H9 (cell line): ENCODE data around the gene SELENOI. TPM values are rescaled to one million over a fixed set of nuclear protein-coding genes. Genes with fewer than 3 reads are reported as not detected.

Experiments
- DNase-seq: peaks from one replicate; pipeline ENCODE4 v3.0.0-alpha.2; 2017
- H2AFZ ChIP-seq: one replicate; pipeline ENCODE4 v1.6.1; 2013; ENCODE audit warnings: mild to moderate bottlenecking, low read length, control low read depth, moderate library complexity
- H2AK5ac ChIP-seq: 2 replicates; pipeline ENCODE4 v1.6.1; 2013; ENCODE audit warnings: low read length, control low read depth, mixed read lengths; ENCODE audit not compliant: insufficient read length
- H2BK120ac ChIP-seq: one replicate; pipeline ENCODE4 v1.6.1; 2013; ENCODE audit warnings: low read depth, mild to moderate bottlenecking, low read length, control low read depth, inconsistent platforms; ENCODE audit not compliant: poor library complexity, severe bottlenecking
- H2BK12ac ChIP-seq: 2 replicates; pipeline ENCODE4 v1.6.1; 2013; ENCODE audit warnings: low read length, control low read depth, mixed read lengths, low read depth; ENCODE audit not compliant: insufficient read length
- H2BK15ac ChIP-seq: 2 replicates; pipeline ENCODE4 v1.6.1; 2013; ENCODE audit warnings: low read depth, low read length, control low read depth
- H2BK20ac ChIP-seq: one replicate; pipeline ENCODE4 v1.6.1; 2013; ENCODE audit warnings: low read depth, mild to moderate bottlenecking, low read length, control low read depth, inconsistent platforms; ENCODE audit not compliant: poor library complexity, severe bottlenecking
- H2BK5ac ChIP-seq: 2 replicates; pipeline ENCODE4 v1.6.1; 2013; ENCODE audit warnings: low read length, control low read depth, mixed read lengths; ENCODE audit not compliant: insufficient read length
- H3K14ac ChIP-seq: 2 replicates; pipeline ENCODE4 v1.6.1; 2013; ENCODE audit warnings: low read length, control low read depth; ENCODE audit not compliant: insufficient read depth
- H3K18ac ChIP-seq: 2 replicates; pipeline ENCODE4 v1.6.1; 2013; ENCODE audit warnings: low read depth, mild to moderate bottlenecking, mixed read lengths, low read length, control low read depth; ENCODE audit not compliant: insufficient read length
- H3K23ac ChIP-seq: 2 replicates; pipeline ENCODE4 v1.6.1; 2013; ENCODE audit warnings: low read length, control low read depth, mixed read lengths, low read depth; ENCODE audit not compliant: insufficient read length
- H3K23me2 ChIP-seq: 2 replicates; pipeline ENCODE4 v1.6.1; 2013; ENCODE audit warnings: low read depth, mild to moderate bottlenecking, mixed read lengths, low read length, control low read depth; ENCODE audit not compliant: insufficient read length, poor library complexity, severe bottlenecking
- H3K27ac ChIP-seq: 2 replicates; pipeline ENCODE4 v1.5.1; 2013; ENCODE audit warnings: low read length, control low read depth, mixed read lengths, low read depth; ENCODE audit not compliant: insufficient read length
- H3K27me3 ChIP-seq: 2 replicates; pipeline ENCODE4 v1.6.1; 2013; ENCODE audit warnings: low read length, control low read depth, inconsistent platforms; ENCODE audit not compliant: insufficient read depth
- H3K4ac ChIP-seq: 2 replicates; pipeline ENCODE4 v1.6.1; 2013; ENCODE audit warnings: low read depth, mild to moderate bottlenecking, control low read depth, inconsistent platforms, low read length, moderate library complexity
- H3K4me1 ChIP-seq: 2 replicates; pipeline ENCODE4 v1.6.1; 2013; ENCODE audit warnings: low read length, control low read depth, inconsistent platforms; ENCODE audit not compliant: insufficient read depth
- H3K4me2 ChIP-seq: 2 replicates; pipeline ENCODE4 v1.6.1; 2013; ENCODE audit warnings: low read length, control low read depth, mixed read lengths; ENCODE audit not compliant: insufficient read length, insufficient read depth
- H3K56ac ChIP-seq: 2 replicates; pipeline ENCODE4 v1.6.1; 2013; ENCODE audit warnings: low read depth, mild to moderate bottlenecking, mixed read lengths, low read length, control low read depth; ENCODE audit not compliant: insufficient read length
- H3K79me1 ChIP-seq: 2 replicates; pipeline ENCODE4 v1.6.1; 2013; ENCODE audit warnings: low read depth, mild to moderate bottlenecking, moderate library complexity, low read length, control low read depth, inconsistent platforms; ENCODE audit not compliant: insufficient read depth, poor library complexity, severe bottlenecking
- H3K79me2 ChIP-seq: 2 replicates; pipeline ENCODE4 v1.6.1; 2013; ENCODE audit warnings: low read length, control low read depth, inconsistent platforms; ENCODE audit not compliant: insufficient read depth
- H3K9ac ChIP-seq: 2 replicates; pipeline ENCODE4 v1.6.1; 2013; ENCODE audit warnings: low read length, control low read depth, mixed read lengths; ENCODE audit not compliant: insufficient read length; ENCODE audit errors: extremely low read depth
- H3K9me3 ChIP-seq: one replicate; pipeline ENCODE4 v1.6.1; 2013; ENCODE audit warnings: low read depth, low read length, inconsistent platforms; ENCODE audit not compliant: control insufficient read depth
- H3T11ph ChIP-seq: one replicate; pipeline ENCODE4 v1.6.1; 2013; ENCODE audit warnings: mild to moderate bottlenecking, low read length, control low read depth, inconsistent platforms
- H4K20me1 ChIP-seq: one replicate; pipeline ENCODE4 v1.6.1; 2013; ENCODE audit not compliant: control insufficient read depth, insufficient read length, insufficient read depth
- H4K5ac ChIP-seq: 2 replicates; pipeline ENCODE4 v1.6.1; 2013; ENCODE audit warnings: low read depth, mild to moderate bottlenecking, mixed read lengths, low read length, control low read depth; ENCODE audit not compliant: insufficient read length
- H4K8ac ChIP-seq: replicated peaks from 2 replicates; pipeline ENCODE4 v1.6.1; 2013; ENCODE audit warnings: low read length, control low read depth, mixed read lengths, low read depth; ENCODE audit not compliant: insufficient read length
- H4K91ac ChIP-seq: 2 replicates; pipeline ENCODE4 v1.6.1; 2013; ENCODE audit warnings: low read depth, mild to moderate bottlenecking, moderate library complexity, mixed read lengths, low read length, control low read depth; ENCODE audit not compliant: insufficient read length
- H3K27ac Mint-ChIP-seq, 3 experiments: 2 replicates in 2 of 3; 3 replicates in 1 of 3; pipeline ENCODE4 v1.8.0; 2020 to 2021; ENCODE audit warnings: mixed read lengths in 3 of 3, mild to moderate bottlenecking in 1 of 3, moderate library complexity in 1 of 3
- H3K27me3 Mint-ChIP-seq: 2 replicates; pipeline ENCODE4 v1.8.0; 2021; ENCODE audit warnings: low read depth, mild to moderate bottlenecking, moderate library complexity, mixed read lengths
- H3K36me3 Mint-ChIP-seq, 3 experiments: 2 replicates in 2 of 3; 3 replicates in 1 of 3; pipeline ENCODE4 v1.8.0; 2020 to 2021; ENCODE audit warnings: low read depth in 3 of 3, mixed read lengths in 3 of 3; ENCODE audit not compliant: insufficient read depth in 1 of 3
- H3K4me1 Mint-ChIP-seq, 2 experiments: 2 replicates each; pipeline ENCODE4 v1.8.0; 2020; ENCODE audit warnings: mixed read lengths in 2 of 2
- H3K4me3 Mint-ChIP-seq, 2 experiments: 2 replicates in 1 of 2; 3 replicates in 1 of 2; pipeline ENCODE4 v1.8.0; 2020 to 2021; ENCODE audit warnings: mild to moderate bottlenecking in 2 of 2, mixed read lengths in 2 of 2, moderate library complexity in 1 of 2
- H3K9me3 Mint-ChIP-seq, 2 experiments: 2 replicates in 1 of 2; 3 replicates in 1 of 2; pipeline ENCODE4 v1.8.0; 2020; ENCODE audit warnings: mild to moderate bottlenecking in 2 of 2, mixed read lengths in 2 of 2, moderate library complexity in 1 of 2
- WGBS: extraction: QIAGEN DNeasy Blood & Tissue Kit; methylation state at CpG from one replicate; pipeline ENCODE4 v1.1.7; 2013; ENCODE audit warnings: missing lambda C conversion rate, low lambda C conversion rate, mixed read lengths; ENCODE audit not compliant: insufficient read length; ENCODE audit errors: extremely low coverage; 5-methylcytosine and 5-hydroxymethylcytosine counted together
- total RNA-seq: library from RNA; stranded (reverse); gene quantifications from 2 replicates; pipeline ENCODE4 v1.2.1, GENCODE V29; 2021
- TF ChIP-seq, protein P1 (sequence below): fragments of 200-600 bp; sonication (generic); conservative IDR thresholded peaks from 3 replicates; pipeline ENCODE4 v1.8.0; 2021; ENCODE audit warnings: antibody characterized with exemption, mild to moderate bottlenecking

SELENOI gene
- total RNA-seq, 1 experiment from 2014 or later: 41.9 TPM

DNA sequence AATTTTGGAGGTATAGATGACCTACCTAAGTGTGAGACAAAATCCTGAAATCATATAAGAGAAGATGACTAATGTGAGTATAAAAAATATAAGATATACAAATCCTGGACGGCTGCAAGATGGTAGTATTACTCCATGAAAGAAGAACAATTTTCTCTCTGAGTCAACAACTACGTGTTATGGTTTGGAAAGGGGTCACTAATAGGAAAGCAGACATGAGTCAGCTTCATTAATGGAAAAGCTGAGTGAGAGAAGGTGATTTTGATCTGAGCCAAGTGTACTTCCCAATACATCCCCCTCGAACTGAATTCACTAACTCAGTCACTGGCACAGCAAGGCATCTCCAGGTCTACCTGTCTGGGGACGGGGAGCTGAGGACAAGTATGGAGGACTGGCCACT is 20.1 kb upstream of the SELENOI start:
- Histone ChIP-seq H2AFZ (no peak overlapping the region), H2AK5ac (no peak overlapping the region), H3K9me3 (no peaks in the 10 kb centered on the region), H2BK15ac (no peak overlapping the region), H3K4me2 (no peak overlapping the region), H3K56ac (no peak overlapping the region), H4K5ac (no peak overlapping the region), H3K4me1 (no peaks in the 10 kb centered on the region), H3K23me2 (no peaks in the 10 kb centered on the region), H2BK5ac (no peak overlapping the region), H4K20me1 (no peaks in the 10 kb centered on the region), H2BK12ac (no peak overlapping the region), H3K4ac (no peak overlapping the region), H3K27me3 (no peaks in the 10 kb centered on the region), H3K14ac (no peak overlapping the region), H2BK20ac (no peak overlapping the region), H2BK120ac (no peak overlapping the region), H3K9ac (no peak overlapping the region), H3K23ac (no peak overlapping the region), H3T11ph (no peak overlapping the region), H3K79me1 (no peaks in the 10 kb centered on the region), H4K8ac (no peak overlapping the region), H3K18ac (no peak overlapping the region), H3K27ac (no peak overlapping the region), H4K91ac (no peak overlapping the region), H3K79me2 (no peaks in the 10 kb centered on the region)
- no peaks in the 10 kb centered on the region for H3K9me3 Mint-ChIP-seq
- DNase-seq: no peak
- no peaks in the 10 kb centered on the region for H3K36me3 Mint-ChIP-seq
- TF ChIP-seq, protein P1, sequence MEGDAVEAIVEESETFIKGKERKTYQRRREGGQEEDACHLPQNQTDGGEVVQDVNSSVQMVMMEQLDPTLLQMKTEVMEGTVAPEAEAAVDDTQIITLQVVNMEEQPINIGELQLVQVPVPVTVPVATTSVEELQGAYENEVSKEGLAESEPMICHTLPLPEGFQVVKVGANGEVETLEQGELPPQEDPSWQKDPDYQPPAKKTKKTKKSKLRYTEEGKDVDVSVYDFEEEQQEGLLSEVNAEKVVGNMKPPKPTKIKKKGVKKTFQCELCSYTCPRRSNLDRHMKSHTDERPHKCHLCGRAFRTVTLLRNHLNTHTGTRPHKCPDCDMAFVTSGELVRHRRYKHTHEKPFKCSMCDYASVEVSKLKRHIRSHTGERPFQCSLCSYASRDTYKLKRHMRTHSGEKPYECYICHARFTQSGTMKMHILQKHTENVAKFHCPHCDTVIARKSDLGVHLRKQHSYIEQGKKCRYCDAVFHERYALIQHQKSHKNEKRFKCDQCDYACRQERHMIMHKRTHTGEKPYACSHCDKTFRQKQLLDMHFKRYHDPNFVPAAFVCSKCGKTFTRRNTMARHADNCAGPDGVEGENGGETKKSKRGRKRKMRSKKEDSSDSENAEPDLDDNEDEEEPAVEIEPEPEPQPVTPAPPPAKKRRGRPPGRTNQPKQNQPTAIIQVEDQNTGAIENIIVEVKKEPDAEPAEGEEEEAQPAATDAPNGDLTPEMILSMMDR: no peak
- H3K4me3 Mint-ChIP-seq: no peak overlapping the region
- no peaks in the 10 kb centered on the region; the same call in 1 of the 2 replicates for H3K27me3 Mint-ChIP-seq
- H3K27ac Mint-ChIP-seq: no peak overlapping the region
- no CpG with 5 or more reads among the region's 4 CpGs for WGBS
- H3K4me1 Mint-ChIP-seq: peaks cover 3 to 8% of the 10 kb centered on the region in 2 experiments
